Left lung (tissue), 10 donors: ENCODE measurements around the gene NDUFAF8. TPM values are rescaled to one million over a fixed set of nuclear protein-coding genes. Genes with fewer than 3 reads are reported as not detected.

Source experiments
- ATAC-seq: fragments of 200-7000 bp; cut with Tn5 transposase; one replicate; pipeline ENCODE4 v1.9.1; 2020; ENCODE audit warnings: moderate library complexity
- DNase-seq, 4 donors: peaks; one replicate each; pipeline ENCODE4 v3.0.0-alpha.2; 2013 to 2020
- H3K27ac ChIP-seq, 2 donors: fragments of 200-600 bp; sonication (generic) in 1 of 2; one replicate each; pipeline versions ENCODE4 v1.5.0 to v1.8.0; 2020 to 2021
- H3K27me3 ChIP-seq, 2 donors: fragments of 200-600 bp; sonication (generic) in 1 of 2; one replicate each; pipeline versions ENCODE4 v1.5.0 to v1.8.0; 2020 to 2021
- H3K36me3 ChIP-seq, 2 donors: fragments of 200-600 bp; sonication (generic) in 1 of 2; one replicate each; pipeline versions ENCODE4 v1.5.0 to v1.8.0; 2020 to 2021
- H3K4me1 ChIP-seq, 2 donors: fragments of 200-600 bp; one replicate each; pipeline ENCODE4 v1.8.0; 2021
- H3K4me3 ChIP-seq, 2 donors: fragments of 200-600 bp; sonication (generic) in 1 of 2; one replicate each; pipeline versions ENCODE4 v1.5.0 to v1.8.0; 2020 to 2021; ENCODE audit warnings: mild to moderate bottlenecking in 1 of 2
- H3K9me3 ChIP-seq, 2 donors: fragments of 200-600 bp; sonication (generic) in 1 of 2; one replicate each; pipeline versions ENCODE4 v1.5.0 to v1.8.0; 2020 to 2021
- intact Hi-C, 2 donors: fragments of 100-400 bp; cut with DNase I; formaldehyde crosslinking; loops; one replicate each; pipeline versions ENCODE4 v1.11.2 to v1.14.2; 2022
- polyA plus RNA-seq, 6 donors: library from polyadenylated mRNA; unstranded; fragments of 120-200 nt; gene quantifications; one replicate each; pipeline ENCODE4 v1.2.1, GENCODE V29; 2013; ENCODE audit not compliant: insufficient read length in 6 of 6
- total RNA-seq, 2 donors: library from RNA; stranded (reverse); fragmentation: NEBNext Ultra II Directional; extraction: Animal tissue kit (Norgen Biotek cat#: 25700); gene quantifications; one replicate each; pipeline ENCODE4 v1.2.1, GENCODE V29; 2021
- TF ChIP-seq, protein P1 (sequence below), 2 donors: fragments of 200-600 bp; sonication (generic) in 1 of 2; IDR thresholded peaks; one replicate each; pipeline versions ENCODE4 v1.5.0 to v1.8.0; 2021; ENCODE audit warnings: antibody characterized with exemption in 2 of 2
- donor health status: DM: no; HTN: yes; CAD: no.
- donor health status: DM: no; HTN: no; CAD: no.

The NDUFAF8 gene
- total and polyA plus RNA-seq, 8 donors = 27.5 to 48.0 (median 39.1) TPM

DNA sequence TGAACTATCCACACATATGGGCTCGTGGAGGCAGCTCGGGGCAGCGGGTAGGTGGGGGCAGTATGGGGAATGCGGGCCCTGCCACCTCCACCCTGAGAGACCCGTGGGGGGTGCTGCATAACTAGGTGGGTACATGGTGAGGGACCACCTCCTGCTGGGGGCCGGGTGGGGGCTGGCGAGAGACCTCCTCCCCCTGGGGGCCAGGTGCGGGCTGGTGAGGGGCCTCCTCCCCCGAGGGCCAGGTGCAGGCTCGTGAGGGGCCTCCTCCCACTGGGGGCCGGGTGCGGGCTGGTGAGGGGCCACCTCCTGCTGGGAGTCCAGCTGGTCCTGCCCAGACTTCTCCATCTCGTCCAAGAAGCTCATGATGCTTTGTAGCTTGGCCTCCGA is 41.7 kb upstream of the NDUFAF8 start:
- H3K4me3 ChIP-seq = no peak overlapping the region
- no peak overlapping the region for H3K27ac ChIP-seq
- no peak for ATAC-seq

DNA sequence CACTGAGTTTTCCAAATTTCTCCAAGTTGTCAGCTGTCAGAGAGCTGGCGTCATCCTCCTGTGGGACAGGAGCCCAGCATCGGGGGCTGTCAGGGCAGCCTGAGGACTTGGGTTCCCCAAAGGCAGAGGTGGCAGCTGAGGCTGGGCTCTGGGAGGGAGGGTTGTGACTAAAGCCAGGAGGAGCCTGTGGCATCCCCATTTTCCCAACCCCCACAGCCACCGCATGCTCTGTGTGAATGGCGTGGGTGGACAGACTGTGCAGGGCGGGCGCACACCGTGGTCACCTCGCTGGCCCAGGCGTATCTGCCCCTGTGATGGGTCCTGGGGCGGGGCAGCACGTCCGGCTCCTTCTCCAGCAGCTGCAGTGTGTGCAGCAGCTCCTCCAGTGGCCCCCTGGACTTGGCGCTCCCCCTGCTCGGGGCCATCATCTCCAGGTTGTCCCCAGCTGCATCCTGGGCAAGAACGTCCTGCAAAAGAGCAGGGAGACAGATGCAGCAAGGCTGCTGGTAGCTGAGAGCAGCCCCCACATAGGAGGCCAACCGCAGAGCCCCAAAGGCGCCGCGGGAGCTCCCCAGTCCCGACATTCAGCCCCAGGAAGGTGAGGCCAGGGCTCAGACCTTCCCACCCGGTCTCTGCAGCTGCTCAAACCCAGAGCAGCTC is 41.2 kb upstream of the NDUFAF8 start:
- Histone ChIP-seq H3K4me3 (no peak overlapping the region), H3K27me3 (no peaks in the 10 kb centered on the region)

More for the DNA sequence above, 41.7 kb upstream of the NDUFAF8 start:
- TF ChIP-seq, protein P1, sequence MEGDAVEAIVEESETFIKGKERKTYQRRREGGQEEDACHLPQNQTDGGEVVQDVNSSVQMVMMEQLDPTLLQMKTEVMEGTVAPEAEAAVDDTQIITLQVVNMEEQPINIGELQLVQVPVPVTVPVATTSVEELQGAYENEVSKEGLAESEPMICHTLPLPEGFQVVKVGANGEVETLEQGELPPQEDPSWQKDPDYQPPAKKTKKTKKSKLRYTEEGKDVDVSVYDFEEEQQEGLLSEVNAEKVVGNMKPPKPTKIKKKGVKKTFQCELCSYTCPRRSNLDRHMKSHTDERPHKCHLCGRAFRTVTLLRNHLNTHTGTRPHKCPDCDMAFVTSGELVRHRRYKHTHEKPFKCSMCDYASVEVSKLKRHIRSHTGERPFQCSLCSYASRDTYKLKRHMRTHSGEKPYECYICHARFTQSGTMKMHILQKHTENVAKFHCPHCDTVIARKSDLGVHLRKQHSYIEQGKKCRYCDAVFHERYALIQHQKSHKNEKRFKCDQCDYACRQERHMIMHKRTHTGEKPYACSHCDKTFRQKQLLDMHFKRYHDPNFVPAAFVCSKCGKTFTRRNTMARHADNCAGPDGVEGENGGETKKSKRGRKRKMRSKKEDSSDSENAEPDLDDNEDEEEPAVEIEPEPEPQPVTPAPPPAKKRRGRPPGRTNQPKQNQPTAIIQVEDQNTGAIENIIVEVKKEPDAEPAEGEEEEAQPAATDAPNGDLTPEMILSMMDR (IDR thresholded peaks at IDR 0.05) = no peak
- DNase-seq = peak in 1 of 4 donors; percentile 63
- H3K27me3 ChIP-seq = no peaks in the 10 kb centered on the region
- H3K4me1 ChIP-seq = peaks cover 0 to 22% of the 10 kb centered on the region in 2 donors
- H3K36me3 ChIP-seq = peaks cover 0 to 46% of the 10 kb centered on the region in 2 donors
- intact Hi-C loops = no loop called here
- H3K9me3 ChIP-seq = no peaks in the 10 kb centered on the region

DNA sequence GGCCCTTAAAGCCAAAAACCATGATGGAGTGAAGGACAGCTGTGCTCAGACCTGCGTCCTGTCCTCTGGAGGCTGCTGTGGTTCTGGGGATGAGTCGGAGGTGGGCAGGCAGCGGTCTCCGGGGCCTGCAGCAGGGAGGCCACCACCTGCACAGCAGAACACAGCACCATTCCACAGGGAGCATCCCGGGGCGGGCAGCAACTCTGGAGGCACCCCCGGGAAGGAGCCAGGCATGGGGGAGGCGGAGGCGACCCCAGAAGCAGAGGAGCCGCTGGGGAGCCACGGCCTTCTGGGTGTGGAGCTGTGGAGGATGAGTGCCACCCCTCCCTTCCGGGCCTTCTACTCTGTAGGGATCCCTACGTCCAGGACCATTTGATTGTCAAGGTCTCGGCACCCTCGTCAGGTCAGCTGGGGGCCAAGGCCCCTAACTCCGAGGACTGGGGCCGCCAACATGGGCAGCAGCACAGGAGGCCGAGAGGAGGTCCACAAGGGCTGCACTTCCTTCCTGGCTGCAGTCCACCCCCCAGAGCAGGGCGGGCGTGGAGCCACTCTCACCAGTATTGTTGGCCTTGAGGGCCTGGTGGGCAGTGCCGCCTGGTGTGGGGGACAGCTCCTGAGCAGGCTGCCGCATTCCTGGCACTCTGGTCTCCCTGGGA is 40.2 kb upstream of the NDUFAF8 start:
- Histone ChIP-seq H3K4me1 (peaks cover 0 to 22% of the 10 kb centered on the region in 2 donors), H3K4me3 (no peak overlapping the region), H3K9me3 (no peaks in the 10 kb centered on the region), H3K27ac (no peak overlapping the region), H3K36me3 (peaks cover 0 to 54% of the 10 kb centered on the region in 2 donors), H3K27me3 (no peaks in the 10 kb centered on the region)
- DNase-seq (no peak), ATAC-seq (no peak)
- TF ChIP-seq, protein P1 (IDR thresholded peaks at IDR 0.05) = no peak
- intact Hi-C loops = no loop called here

More for the DNA sequence above, 41.2 kb upstream of the NDUFAF8 start:
- intact Hi-C loops = no loop called here
- Histone ChIP-seq H3K27ac (no peak overlapping the region), H3K4me1 (peaks cover 0 to 22% of the 10 kb centered on the region in 2 donors), H3K9me3 (no peaks in the 10 kb centered on the region), H3K36me3 (peaks cover 0 to 47% of the 10 kb centered on the region in 2 donors)
- ATAC-seq (no peak), DNase-seq (peak in 1 of 4 donors; percentile 69)
- TF ChIP-seq, protein P1 (IDR thresholded peaks at IDR 0.05) = no peak

DNA sequence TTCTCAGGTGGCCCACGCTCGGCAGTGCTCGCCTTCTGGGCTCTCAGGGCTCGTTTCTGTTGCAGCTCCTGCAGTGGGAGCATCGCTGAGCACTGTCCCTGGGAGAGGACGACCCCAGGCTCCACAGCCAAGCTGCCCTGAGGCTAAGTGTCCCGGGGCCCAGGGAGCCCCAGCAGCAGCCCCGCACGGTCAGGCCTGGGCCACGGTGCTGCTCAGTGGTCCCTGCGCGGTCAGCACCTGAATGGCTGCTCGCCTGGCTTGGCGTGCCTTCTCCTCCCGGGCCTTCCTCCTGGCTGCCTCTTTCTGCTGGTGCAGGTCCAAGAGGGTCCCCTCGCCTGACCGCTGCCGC is 39.7 kb upstream of the NDUFAF8 start:
- peaks cover 0 to 52% of the 10 kb centered on the region in 2 donors for H3K36me3 ChIP-seq
- no peaks in the 10 kb centered on the region for H3K27me3 ChIP-seq
- no peaks in the 10 kb centered on the region for H3K9me3 ChIP-seq
- intact Hi-C loops = no loop called here
- no peak overlapping the region for H3K4me3 ChIP-seq
- no peak for DNase-seq
- peaks cover 0 to 22% of the 10 kb centered on the region in 2 donors for H3K4me1 ChIP-seq
- TF ChIP-seq, protein P1 (IDR thresholded peaks at IDR 0.05) = no peak
- H3K27ac ChIP-seq = no peak overlapping the region
- no peak for ATAC-seq

DNA sequence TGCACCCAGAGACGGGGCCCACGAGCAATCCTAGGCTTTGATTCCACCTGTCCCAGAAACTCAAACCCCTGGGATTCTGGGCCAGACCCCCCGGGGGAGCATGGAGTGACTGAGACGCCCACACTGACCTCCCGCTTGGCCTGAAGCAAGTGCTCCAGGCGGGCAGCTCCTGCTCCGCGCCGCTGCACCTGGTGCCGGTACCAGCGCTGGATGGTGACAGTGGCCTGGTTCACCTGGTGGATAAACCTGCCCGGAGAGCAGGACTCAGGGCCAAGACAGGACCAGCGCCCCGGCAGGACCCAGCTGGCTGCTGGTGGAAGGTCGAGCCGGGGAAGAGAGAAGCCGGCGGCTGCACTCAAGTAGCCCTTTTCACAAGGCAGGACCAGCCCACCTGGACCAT is 38.9 kb upstream of the NDUFAF8 start:
- Histone ChIP-seq H3K27ac (no peak overlapping the region), H3K9me3 (no peaks in the 10 kb centered on the region), H3K36me3 (peaks cover 0 to 45% of the 10 kb centered on the region in 2 donors), H3K4me3 (no peak overlapping the region), H3K27me3 (no peaks in the 10 kb centered on the region), H3K4me1 (peaks cover 0 to 22% of the 10 kb centered on the region in 2 donors)
- DNase-seq (no peak), ATAC-seq (no peak)
- intact Hi-C loops = loop anchor here in 1 of 2 donors (2.0 kb wide), 1 partner anchor 57 kb away; no protein-coding TSS in a partner anchor
- TF ChIP-seq, protein P1 (IDR thresholded peaks at IDR 0.05) = no peak
